Activated T-cell treated with anti-CD3 and anti-CD28 coated beads for 4 hours (primary cell): Measurements from ENCODE around the gene POLRMT.
A peak's percentile ranks its signal among the peaks of the same experiment; 100 is the strongest.

Source experiments
- DNase-seq: peaks from one replicate; pipeline ENCODE4 v3.0.0-alpha.2; 2020

Gene POLRMT

GRCh38 chr19:575527-576506 is 57.5 kb downstream of the POLRMT start:
- no peak for DNase-seq

- DNase-seq = no peak
These were observed 58.4 kb downstream of the POLRMT start for GRCh38 chr19:574658-575526.

- DNase-seq = no peak
These were observed 59.9 kb downstream of the POLRMT start for GRCh38 chr19:573519-573825.

- DNase-seq = no peak
These were observed 60.4 kb downstream of the POLRMT start for GRCh38 chr19:572743-573518.

GRCh38 chr19:572140-572742 is 61.1 kb downstream of the POLRMT start, which contains the start of gene BSG:
TSS of gene BSG (plus strand) at chr19:572596. CDS start at chr19:572635, 39 bp downstream.
- DNase-seq = peak; percentile 97

- DNase-seq = no peak
These were observed 61.8 kb downstream of the POLRMT start for GRCh38 chr19:571566-571974.

GRCh38 chr19:570937-571565 is 62.3 kb downstream of the POLRMT start:
- DNase-seq = no peak

GRCh38 chr19:570251-570686 is 63.1 kb downstream of the POLRMT start:
- DNase-seq = no peak

- no peak for DNase-seq
These were observed 65.9 kb downstream of the POLRMT start for GRCh38 chr19:567296-567900.
